ENCODE measurements around the gene CHID1.

Gene CHID1

DNA sequence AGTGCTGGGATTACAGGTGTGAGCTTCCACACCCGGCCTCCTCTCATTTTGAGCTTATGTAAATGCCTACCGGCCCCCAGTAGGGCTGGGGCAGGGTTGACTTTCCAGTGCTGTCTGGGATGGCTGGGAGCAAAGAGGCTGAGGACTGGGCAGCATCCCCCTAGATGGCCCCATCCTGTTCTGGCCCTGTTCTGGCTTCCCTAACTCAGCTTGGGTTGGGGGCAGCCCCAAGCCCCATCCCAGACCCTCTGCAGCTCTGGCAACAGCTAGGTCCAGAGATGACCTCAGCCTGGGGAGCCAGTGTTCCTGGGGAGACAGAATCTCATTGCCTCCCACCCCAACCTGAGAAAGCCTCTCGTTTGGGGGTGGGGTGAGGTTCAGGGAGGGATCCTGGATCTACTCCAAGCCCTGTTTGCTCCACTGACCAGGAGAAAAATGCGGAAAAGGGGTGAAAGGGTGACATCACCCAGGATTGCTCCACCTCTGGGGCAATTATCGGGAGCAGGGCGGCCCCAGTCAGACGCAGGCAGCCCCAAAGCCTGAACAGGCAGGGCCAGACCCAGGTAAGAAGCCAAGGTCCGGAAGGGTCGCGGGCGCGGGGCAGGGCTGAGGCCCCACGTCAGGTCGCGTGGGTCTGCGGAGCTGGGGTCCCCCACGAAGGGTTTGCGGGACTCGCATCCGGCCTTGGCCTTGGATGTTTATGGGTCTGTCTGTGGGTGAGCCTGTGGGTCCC, 92.0 kb downstream of the CHID1 start, which contains the start of gene PNPLA2:
TSS of gene PNPLA2 (plus strand) at position 519 of the 733 bp plus-strand sequence. CDS start 805 bp downstream, outside the sequence.
- Mint-ChIP-seq H3K27me3 (no peaks in the 10 kb centered on the region), H3K4me1 (peaks cover 12% of the 10 kb centered on the region), H3K36me3 (peaks cover 3% of the 10 kb centered on the region), H3K9me3 (no peaks in the 10 kb centered on the region), H3K4me3 (peak within 1 kb of the TSS; percentile 88), H3K27ac (peak within 1 kb of the TSS; percentile 90)
- no peak for ATAC-seq (ENCODE audit: low read depth)
- DNase-seq (ENCODE audit: low spot score in 2 of 2) = no peak
